Thyroid gland (tissue), 4 donors: ENCODE results near the gene CNTNAP4.

Source experiments
- POLR2A ChIP-seq, 2 donors: fragments of 450-650 bp; IDR thresholded peaks; one replicate each; pipeline ENCODE4 v1.6.1; 2017; ENCODE audit warnings: antibody characterized with exemption in 2 of 2, mild to moderate bottlenecking in 2 of 2, moderate library complexity in 1 of 2
- TF ChIP-seq, protein P1 (sequence below), 6 experiments: fragments of 200-600 bp in 3 of 6; fragments of 450-650 bp in 3 of 6; sonication (generic) in 3 of 6; IDR thresholded peaks; one replicate each; pipeline ENCODE4 v1.5.1; 2016 to 2019; ENCODE audit warnings: antibody characterized with exemption in 6 of 6, mild to moderate bottlenecking in 2 of 6, inconsistent platforms in 1 of 6, moderate library complexity in 1 of 6

GRCh38 chr16:76573281-76573680, 296.1 kb downstream of the CNTNAP4 start:
- TF ChIP-seq, protein P1, sequence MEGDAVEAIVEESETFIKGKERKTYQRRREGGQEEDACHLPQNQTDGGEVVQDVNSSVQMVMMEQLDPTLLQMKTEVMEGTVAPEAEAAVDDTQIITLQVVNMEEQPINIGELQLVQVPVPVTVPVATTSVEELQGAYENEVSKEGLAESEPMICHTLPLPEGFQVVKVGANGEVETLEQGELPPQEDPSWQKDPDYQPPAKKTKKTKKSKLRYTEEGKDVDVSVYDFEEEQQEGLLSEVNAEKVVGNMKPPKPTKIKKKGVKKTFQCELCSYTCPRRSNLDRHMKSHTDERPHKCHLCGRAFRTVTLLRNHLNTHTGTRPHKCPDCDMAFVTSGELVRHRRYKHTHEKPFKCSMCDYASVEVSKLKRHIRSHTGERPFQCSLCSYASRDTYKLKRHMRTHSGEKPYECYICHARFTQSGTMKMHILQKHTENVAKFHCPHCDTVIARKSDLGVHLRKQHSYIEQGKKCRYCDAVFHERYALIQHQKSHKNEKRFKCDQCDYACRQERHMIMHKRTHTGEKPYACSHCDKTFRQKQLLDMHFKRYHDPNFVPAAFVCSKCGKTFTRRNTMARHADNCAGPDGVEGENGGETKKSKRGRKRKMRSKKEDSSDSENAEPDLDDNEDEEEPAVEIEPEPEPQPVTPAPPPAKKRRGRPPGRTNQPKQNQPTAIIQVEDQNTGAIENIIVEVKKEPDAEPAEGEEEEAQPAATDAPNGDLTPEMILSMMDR (IDR thresholded peaks at IDR 0.05) = no peak
- TF ChIP-seq POLR2A (IDR thresholded peaks at IDR 0.05) = no peak
